MCF 10A (cell line): ENCODE measurements around the gene SECISBP2. TPM values are rescaled to one million over a fixed set of nuclear protein-coding genes. Genes with fewer than 3 reads are reported as not detected.

ENCODE experiments used
- BruUV-seq: library from RNA; stranded (reverse); fragments of 400-500 nt; replicated peaks from 2 replicates; lab custom pipeline; 2021; lab: Mats Ljungman, UMichigan
- CTCF ChIA-PET: fragments of 300-600 bp; sonication (Branson Sonifier 250); formaldehyde crosslinking; extraction: SDS; loops from one replicate; lab custom pipeline; 2021; ENCODE audit warnings: antibody characterized with exemption, inconsistent platforms; lab: Yijun Ruan, JAX
- POLR2A ChIA-PET: fragments of 300-600, 350-650 bp; sonication (Branson Sonifier 250); formaldehyde crosslinking; extraction: SDS; loops from one replicate; lab custom pipeline; 2020; ENCODE audit warnings: antibody characterized with exemption, inconsistent platforms; lab: Yijun Ruan, JAX
- DNase-seq: peaks from one replicate; pipeline ENCODE4 v3.0.0-alpha.2; 2018; ENCODE audit not compliant: unreplicated experiment
- H3K27ac Mint-ChIP-seq: one replicate; pipeline ENCODE4 v1.8.0; 2022; ENCODE audit warnings: mild to moderate bottlenecking, low read depth, mixed read lengths; ENCODE audit not compliant: unreplicated experiment
- H3K27me3 Mint-ChIP-seq: one replicate; pipeline ENCODE4 v1.8.0; 2022; ENCODE audit warnings: mixed read lengths; ENCODE audit not compliant: insufficient read depth, unreplicated experiment
- H3K36me3 Mint-ChIP-seq: one replicate; pipeline ENCODE4 v1.8.0; 2022; ENCODE audit warnings: mild to moderate bottlenecking, moderate library complexity, mixed read lengths; ENCODE audit not compliant: insufficient read depth, unreplicated experiment
- H3K4me1 Mint-ChIP-seq: one replicate; pipeline ENCODE4 v1.8.0; 2022; ENCODE audit warnings: mixed read lengths; ENCODE audit not compliant: insufficient read depth, unreplicated experiment
- H3K4me3 Mint-ChIP-seq: one replicate; pipeline ENCODE4 v1.8.0; 2022; ENCODE audit warnings: mild to moderate bottlenecking, moderate library complexity, mixed read lengths; ENCODE audit not compliant: unreplicated experiment
- H3K9me3 Mint-ChIP-seq: one replicate; pipeline ENCODE4 v1.8.0; 2022; ENCODE audit warnings: mixed read lengths; ENCODE audit not compliant: unreplicated experiment
- intact Hi-C: fragments of 100-400 bp; cut with micrococcal nuclease; formaldehyde crosslinking; loops from 2 replicates; pipeline ENCODE4 v1.14.1; 2022
- total RNA-seq: library from RNA; stranded (reverse); gene quantifications from 2 replicates; pipeline ENCODE4 v1.2.3, GENCODE V29; 2022
- TF ChIP-seq, protein P1 (sequence below): fragments of 200-600 bp; IDR thresholded peaks from one replicate; pipeline ENCODE4 v1.8.0; 2022; ENCODE audit warnings: antibody characterized with exemption, mild to moderate bottlenecking; ENCODE audit not compliant: unreplicated experiment

Gene SECISBP2
- total RNA-seq, 1 experiment from 2014 or later, result 38.9 TPM

DNA sequence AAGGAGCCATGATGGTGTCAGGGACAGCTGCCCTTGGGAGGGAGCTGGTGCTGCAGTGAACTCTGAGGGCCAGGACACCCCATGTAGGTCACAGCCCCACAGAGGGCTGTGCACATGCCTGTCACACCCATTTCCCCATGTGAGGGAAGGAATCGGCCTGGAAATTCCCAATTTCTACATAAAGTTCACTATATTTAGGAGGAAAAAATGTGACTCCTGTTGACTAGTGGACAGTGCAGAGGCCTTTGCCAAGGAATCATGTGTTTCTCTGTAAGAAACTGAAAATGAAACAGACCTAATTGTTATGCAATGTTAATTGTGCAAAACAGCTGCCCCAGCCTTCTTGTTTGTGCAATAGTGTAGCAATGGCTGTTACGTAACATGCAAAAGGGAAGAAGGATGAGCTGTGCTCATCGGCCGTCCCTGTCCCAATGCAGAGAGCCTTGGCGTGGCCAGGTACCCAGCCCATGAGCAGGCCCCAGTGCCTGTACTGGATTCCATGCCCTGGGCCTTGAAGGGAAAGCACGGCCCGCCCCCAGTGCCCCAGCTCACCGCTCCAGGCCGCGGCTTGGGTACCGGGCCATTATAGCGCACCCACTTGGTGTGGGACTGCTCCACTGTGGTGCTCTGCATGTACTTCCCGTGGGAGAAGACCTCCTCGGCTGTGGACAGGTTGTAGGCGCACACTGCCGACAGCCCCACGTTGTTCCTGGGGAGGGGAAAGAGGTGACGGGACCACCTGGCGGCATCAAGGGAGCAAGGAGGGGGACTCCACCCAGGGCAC, 70.0 kb downstream of the SECISBP2 start:
- ChIA-PET POLR2A (interaction anchor here (0.6 to 1.6 kb wide), 10 partner anchors 27 to 168 kb away, joined by 3 to 7 read pairs (median 4); partner anchors contain the start of gene SECISBP2), CTCF (interaction anchor here (0.6 to 3.2 kb wide), 5 partner anchors 22 to 161 kb away, joined by 3 to 11 read pairs (median 3); no protein-coding TSS in a partner anchor)
- TF ChIP-seq, protein P1, sequence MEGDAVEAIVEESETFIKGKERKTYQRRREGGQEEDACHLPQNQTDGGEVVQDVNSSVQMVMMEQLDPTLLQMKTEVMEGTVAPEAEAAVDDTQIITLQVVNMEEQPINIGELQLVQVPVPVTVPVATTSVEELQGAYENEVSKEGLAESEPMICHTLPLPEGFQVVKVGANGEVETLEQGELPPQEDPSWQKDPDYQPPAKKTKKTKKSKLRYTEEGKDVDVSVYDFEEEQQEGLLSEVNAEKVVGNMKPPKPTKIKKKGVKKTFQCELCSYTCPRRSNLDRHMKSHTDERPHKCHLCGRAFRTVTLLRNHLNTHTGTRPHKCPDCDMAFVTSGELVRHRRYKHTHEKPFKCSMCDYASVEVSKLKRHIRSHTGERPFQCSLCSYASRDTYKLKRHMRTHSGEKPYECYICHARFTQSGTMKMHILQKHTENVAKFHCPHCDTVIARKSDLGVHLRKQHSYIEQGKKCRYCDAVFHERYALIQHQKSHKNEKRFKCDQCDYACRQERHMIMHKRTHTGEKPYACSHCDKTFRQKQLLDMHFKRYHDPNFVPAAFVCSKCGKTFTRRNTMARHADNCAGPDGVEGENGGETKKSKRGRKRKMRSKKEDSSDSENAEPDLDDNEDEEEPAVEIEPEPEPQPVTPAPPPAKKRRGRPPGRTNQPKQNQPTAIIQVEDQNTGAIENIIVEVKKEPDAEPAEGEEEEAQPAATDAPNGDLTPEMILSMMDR, result no peak
- DNase-seq, result peak; percentile 94
- H3K27me3 Mint-ChIP-seq, result no peaks in the 10 kb centered on the region
- BruUV-seq, result no TSS peak
- peak overlapping the region; percentile 54 for H3K27ac Mint-ChIP-seq
- H3K9me3 Mint-ChIP-seq, result no peaks in the 10 kb centered on the region
- no peak overlapping the region for H3K4me3 Mint-ChIP-seq
- intact Hi-C loops, result loop anchor here (1.0 kb wide), 1 partner anchor 70 kb away; the partner anchor contains the start of gene SECISBP2
- H3K4me1 Mint-ChIP-seq, result peaks cover 4% of the 10 kb centered on the region
- H3K36me3 Mint-ChIP-seq, result peaks cover 8% of the 10 kb centered on the region

DNA sequence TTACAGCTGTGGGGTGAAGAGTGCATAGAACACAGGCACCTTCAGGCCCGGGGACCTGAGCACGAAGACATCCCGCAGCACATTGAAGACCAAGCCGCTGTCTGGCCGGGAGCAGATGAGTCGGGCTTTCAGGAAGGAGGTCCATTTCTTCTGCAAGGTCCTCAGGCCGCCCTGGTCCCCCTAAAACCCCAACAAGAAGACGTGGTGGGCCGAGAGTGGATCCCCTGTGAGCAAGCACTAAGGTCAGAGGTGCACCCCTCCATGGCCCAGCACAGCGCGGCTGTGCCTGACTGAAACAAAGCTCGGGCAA, 70.5 kb downstream of the SECISBP2 start:
- ChIA-PET CTCF (interaction anchor here (3.2 kb wide), 1 partner anchor 160 kb away, joined by 11 read pairs; no protein-coding TSS in a partner anchor), POLR2A (interaction anchor here (0.6 to 1.6 kb wide), 7 partner anchors 64 to 1670 kb away, joined by 3 to 7 read pairs (median 4); partner anchors contain the start of gene SECISBP2)
- H3K27me3 Mint-ChIP-seq, result no peaks in the 10 kb centered on the region
- H3K4me1 Mint-ChIP-seq, result peaks cover 4% of the 10 kb centered on the region
- no peak overlapping the region for H3K27ac Mint-ChIP-seq
- no TSS peak for BruUV-seq
- H3K9me3 Mint-ChIP-seq, result no peaks in the 10 kb centered on the region
- H3K36me3 Mint-ChIP-seq, result peaks cover 8% of the 10 kb centered on the region
- no peak overlapping the region for H3K4me3 Mint-ChIP-seq
- TF ChIP-seq, protein P1, result no peak
- no peak for DNase-seq
- intact Hi-C loops, result loop anchor here (1.0 kb wide), 1 partner anchor 71 kb away; the partner anchor contains the start of gene SECISBP2

DNA sequence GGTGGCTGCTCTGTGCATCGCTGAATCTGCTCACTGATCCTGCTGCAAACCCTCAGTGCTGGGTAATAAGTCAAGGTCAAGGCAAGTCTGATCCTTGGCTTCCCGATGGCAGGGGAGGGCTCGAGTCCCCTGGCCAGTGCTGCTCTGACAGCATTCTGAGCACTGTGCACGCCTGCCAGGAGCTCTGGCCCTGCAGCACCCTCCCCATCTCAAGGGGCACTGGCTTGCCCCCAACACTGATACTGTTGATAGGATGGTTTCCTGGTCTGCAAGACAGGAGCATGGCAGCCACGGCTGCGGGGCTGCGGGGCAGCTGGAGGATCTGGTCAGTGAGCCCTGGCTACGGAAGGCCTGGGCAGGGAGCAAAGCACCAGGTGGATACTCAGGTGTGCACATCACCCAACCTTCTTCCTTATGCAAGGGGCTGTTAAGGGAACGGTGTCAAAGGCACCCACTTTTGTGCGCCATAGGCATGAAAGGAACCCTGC, 71.8 kb downstream of the SECISBP2 start:
- TF ChIP-seq, protein P1, result no peak
- DNase-seq, result no peak
- H3K27me3 Mint-ChIP-seq, result no peaks in the 10 kb centered on the region
- H3K27ac Mint-ChIP-seq, result no peak overlapping the region
- POLR2A ChIA-PET, result no interaction called here
- intact Hi-C loops, result no loop called here
- H3K4me1 Mint-ChIP-seq, result peaks cover 4% of the 10 kb centered on the region
- no peak overlapping the region for H3K4me3 Mint-ChIP-seq
- no peaks in the 10 kb centered on the region for H3K9me3 Mint-ChIP-seq
- CTCF ChIA-PET, result interaction anchor here (0.6 to 3.2 kb wide), 2 partner anchors 159 to 597 kb away, joined by 3 to 11 read pairs; no protein-coding TSS in a partner anchor
- peaks cover 8% of the 10 kb centered on the region for H3K36me3 Mint-ChIP-seq
- BruUV-seq, result no TSS peak

DNA sequence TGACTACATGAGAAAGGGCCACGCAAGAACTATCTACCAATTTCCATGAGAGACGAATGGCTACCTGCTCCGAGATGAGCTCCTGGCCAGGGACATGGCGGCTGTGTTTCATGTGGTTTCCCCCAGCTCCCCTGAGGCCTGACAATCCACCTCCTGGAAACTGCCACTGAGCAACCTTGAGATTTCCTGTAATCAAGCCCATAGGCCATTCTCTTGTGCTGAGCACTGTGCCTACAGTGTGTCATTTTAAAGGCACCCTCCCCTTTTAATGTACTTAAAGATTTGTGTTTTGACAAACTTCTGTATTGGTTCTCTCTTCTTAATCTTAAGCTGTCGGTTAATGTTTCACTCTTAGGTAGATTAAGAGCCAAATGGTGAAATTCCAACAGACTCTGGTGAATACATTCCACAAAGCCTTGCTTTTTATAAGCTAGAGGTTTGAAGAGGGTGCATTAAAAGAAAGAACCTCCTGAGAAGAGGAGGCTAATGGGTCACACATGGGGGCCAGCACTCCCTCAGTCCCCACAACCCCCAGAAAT, 72.3 kb downstream of the SECISBP2 start:
- Mint-ChIP-seq H3K4me1 (peaks cover 4% of the 10 kb centered on the region), H3K27me3 (no peaks in the 10 kb centered on the region), H3K9me3 (no peaks in the 10 kb centered on the region), H3K27ac (no peak overlapping the region), H3K4me3 (no peak overlapping the region), H3K36me3 (peaks cover 8% of the 10 kb centered on the region)
- BruUV-seq, result no TSS peak
- intact Hi-C loops, result no loop called here
- ChIA-PET POLR2A (no interaction called here), CTCF (interaction anchor here (3.2 kb wide), 1 partner anchor 158 kb away, joined by 11 read pairs; no protein-coding TSS in a partner anchor)
- no peak for DNase-seq
- TF ChIP-seq, protein P1, result no peak
